NOMO-1 (cell line): ENCODE data around the gene TSPO2.

Source experiments
- DNase-seq, 2 experiments: peaks; one replicate each; lab custom pipeline; 2025; ENCODE audit not compliant: unreplicated experiment in 2 of 2; lab: John Stamatoyannopoulos, UW

Gene TSPO2

DNA sequence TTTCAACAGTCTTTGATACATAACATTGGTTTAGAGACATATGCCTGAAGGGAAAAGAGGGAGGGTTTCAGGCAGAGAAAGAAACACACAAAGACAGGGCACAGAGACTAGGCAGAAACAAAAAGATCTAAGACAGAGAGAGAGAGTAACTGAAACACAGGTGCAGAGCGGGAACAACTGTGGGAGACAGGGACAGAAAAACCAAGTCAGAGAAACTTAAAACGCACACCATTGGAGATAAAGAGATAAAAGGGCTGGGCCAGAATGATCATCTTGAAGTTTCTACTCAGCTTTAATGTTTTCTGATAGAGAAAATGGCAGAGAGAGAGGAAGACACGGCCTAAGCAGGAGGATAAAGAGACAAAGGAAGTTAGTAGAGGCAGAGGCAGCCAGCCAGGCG is 15.0 kb upstream of the TSPO2 start:
- DNase-seq: no peak

DNA sequence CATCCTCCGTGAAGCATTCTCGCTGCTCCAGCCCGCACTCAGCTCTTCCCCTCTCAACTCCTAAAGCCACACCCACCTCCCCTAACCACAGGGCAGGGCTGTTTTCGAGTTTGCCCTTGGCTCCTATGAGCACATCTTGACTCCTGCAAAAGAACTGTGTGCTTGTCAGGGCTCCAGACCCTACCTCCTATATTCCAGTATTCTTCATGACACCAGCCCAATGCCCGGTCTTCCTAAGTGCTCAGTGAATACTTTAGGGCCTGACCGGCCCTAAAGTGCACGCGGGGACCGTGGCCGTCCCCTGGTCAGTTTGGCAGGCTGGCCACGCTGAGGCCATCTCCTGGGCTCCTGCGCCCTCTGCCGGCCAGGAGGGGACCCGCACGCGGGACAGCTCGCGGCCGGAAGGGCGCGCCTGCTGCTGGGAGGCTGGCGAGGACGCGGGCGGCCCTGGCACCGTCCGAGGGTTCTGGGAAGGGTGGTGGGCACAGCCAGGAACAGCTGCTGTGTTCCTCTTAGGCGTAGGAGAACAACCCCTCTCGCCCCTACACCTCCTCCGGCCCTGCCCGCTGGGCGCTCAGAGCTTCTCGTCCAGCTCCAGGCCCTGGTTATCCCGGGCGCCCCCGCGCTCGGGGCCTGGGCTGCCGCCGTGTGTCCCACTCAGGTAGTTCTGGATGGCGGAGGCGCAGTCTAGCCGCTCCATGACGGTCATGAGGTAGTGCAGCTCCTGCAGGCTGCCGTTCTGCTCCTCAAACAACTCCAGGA is 14.3 kb upstream of the TSPO2 start:
- DNase-seq: peak; percentile 66 to 79

DNA sequence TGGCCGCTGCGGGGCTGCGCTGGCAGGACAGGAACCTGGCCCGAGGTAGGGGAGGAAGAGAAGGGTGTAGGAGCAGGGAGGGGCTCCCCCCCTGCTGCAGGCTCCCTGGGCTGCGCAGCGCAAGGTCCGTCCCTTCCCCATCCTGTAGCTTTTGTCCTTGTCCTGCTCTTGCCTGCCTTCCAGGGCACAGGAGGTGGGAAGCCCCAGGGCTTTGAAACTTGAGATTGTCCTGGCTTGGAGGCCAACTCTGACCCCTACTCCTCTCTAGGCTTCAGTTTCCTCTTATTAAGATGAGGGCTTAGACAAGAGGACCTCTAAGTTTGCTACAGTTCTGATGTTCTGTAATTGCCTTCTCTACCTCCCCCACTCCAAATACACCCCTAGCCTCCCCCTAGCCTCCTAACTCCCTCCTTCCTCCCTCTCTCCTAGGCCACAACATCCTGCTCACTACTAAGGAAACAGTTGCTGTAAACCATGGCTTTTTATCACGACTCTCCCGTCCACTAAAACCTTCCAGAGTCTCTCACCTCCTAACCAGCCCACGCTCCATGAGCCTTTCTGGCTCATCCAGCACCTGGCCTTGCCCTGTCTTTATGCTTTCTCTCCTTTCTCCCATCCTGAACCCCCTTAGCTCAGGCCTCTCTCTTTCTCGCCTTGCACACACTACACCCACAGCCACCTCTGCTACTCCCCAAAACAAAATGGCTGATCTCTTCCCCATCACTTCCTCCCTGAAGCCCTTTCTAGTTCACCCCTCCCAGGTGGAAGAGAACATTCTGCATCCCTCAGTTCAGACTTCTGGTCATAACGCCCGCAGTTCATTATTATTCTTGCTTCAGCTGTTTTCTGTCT is 13.5 kb upstream of the TSPO2 start:
- peak in 1 of 2 experiments; percentile 50 for DNase-seq

DNA sequence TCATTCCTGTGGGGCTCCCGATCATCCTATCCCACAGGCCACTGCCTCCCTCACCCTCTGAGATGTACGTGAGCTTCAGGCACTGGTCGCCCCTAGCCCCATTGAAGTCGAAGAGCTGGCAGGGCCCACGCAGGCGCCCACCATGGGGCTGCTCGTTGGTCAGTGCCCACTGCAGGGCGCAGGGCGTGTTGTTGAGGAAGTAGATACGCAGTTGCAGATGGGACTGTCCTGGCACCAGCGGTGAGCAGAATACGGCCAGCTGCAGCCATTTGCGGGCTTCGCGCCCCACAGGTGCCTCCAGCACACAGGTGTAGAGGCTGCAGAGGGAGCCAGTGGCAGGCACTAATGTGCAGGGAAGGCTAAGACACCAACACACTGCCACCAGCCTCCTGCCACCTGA is 9.4 kb upstream of the TSPO2 start:
- DNase-seq: no peak

DNA sequence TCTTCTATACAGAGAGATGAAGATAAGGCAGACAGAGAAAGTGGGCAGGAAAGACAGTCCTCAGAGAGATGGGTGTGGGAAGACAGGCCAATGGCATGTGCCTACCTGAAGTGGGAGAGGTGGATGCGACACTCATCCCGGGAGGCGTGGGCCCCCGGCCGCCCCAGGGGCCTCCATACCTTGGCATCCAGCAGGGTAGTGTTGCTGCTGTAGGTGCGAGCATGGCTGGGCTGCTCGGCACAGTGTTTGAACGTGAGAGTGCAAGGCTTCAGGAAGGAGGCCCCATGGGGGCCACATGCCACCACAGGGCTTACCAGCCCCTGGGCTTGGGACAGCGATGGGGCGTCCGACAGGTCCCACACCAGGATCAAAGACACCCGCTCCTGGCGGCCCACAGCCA is 8.5 kb upstream of the TSPO2 start:
- DNase-seq: no peak

DNA sequence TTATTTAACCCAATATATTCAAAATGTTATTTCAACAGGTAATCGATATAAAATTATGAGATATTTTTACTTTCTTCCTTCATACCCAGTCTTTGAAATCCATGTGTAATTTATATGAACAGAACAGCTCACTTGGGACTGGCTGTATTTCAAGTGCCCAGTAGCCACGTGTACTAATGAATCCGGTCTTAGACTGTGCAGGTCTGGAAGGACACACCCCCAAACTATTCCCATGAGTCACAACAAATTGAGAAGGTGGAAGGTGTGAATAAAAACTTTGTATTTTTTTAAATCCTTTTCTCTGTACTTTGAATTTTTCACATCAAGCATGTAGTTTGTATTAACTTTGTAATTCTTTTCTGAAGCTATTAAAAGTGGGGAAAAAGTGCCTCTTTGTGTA is 6.1 kb upstream of the TSPO2 start:
- no peak for DNase-seq

DNA sequence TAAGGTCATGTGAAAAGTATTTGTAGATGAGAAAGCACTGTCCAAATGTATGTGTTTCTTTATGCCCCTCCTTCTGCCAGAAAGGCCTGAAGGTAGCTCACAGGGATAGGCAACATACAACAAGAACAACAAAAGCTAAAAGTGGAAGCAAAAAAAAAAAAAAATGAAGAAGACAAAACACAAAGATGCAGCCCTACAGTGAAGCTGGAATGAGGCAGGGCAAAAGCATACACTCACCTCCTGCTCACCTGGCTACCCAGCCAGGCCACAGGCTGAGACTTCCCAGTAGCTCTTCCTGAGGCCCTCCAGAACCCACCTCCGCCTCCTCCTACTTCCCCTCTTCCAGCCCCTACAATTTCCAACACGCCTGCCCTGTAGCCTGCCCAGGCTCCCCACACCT is 5.7 kb upstream of the TSPO2 start:
- no peak for DNase-seq

DNA sequence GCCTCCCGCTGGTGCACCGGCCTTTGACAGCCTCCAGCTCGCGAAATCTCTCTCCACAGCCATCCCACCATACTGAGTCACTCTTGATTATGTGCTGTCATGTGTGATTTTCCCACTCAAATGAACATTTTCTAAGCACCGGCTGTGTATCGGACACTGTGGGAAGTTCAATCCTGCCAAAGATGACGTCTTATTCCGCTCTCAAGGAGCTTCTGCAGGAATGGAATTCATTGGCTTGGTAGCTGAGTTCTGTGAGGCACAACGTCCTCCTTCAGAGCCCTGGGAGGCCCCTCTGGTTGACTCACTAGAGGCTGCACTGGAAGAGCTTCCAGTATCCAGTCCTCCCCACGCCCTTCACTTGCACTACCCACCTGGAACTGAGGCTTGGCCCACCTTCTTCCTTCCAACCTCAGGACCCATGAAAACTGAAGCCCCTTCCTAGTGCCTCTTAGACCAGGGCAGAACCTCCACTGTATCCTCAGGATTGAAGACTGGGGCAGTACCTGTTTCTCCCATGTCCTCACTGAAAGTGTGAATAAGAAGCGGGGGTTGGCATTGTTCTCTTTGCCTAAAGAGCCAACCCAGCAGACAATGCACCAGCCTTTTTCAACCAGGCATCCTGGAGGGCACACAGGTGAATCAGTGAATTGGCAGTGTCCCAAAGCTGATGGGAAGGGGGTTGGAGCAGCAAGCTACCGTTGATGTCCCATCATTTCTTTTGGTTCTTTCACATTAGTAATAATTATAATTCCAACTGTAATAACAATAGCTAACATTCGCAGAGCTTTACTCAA is 5.0 kb upstream of the TSPO2 start:
- DNase-seq: no peak

DNA sequence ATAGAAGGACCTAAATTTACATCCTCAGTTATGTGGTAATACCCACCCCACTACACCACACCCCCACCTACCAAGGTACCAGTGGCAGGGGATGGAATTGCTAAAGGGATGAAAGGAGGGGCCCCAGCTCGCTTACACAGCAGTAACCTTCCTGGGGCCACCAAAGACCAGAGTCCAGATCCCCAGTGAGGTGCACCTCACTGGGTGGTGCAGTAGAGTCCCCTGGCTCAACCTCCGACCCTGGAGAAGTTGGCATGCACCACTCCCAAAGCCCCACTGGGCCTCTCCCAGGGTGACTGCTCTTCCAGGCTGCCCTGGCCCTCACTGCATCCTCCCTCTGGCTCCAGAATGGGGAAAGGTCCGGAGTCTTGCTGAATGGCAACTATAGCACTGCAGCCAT is 4.1 kb upstream of the TSPO2 start:
- DNase-seq: no peak

DNA sequence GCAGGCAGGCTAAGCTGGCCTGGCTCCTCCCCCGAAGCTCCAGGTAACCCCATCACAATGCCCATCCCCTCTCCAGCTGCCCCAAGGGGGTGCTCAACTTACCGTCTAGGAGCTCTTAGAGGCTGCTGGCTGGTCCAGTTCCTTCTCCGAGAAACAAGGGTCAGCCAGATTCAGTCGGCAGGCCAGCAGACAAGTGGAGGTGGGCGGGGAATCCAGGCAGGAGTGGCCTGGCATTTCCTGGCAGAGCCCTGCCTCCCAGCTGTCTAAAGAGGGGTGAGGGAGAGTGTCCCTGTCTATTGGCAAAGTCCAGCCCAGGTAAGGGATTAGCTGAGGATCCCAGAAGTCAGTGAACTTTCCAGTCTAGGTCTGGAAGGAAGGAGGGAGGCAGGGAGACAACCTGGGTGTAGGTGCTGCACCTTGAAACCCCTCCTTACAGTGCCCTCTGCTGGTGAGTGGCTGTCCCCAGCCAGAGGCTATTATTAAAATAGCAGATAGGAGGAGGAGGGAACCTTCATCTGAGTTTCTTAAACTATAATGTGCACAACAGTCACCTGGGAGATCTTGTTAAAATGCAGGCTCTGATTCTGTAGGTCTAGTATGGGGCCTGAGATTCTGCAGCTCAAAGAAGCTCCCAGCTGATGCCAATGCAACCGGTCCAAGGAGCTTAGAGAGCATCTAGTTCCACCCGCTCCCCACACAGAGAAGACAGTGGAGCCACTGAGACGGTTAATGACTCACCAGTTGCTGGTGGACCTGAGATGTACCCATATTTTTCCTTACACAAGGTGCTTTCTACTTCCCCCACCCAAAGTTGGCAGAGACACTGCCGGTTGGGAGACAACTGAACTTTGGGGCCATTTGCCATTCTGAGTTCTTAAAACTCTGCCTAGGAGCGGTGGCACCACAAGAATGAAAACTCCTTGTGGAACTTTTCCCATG is 2.9 kb upstream of the TSPO2 start, which contains the start of gene UNC5CL:
UNC5CL (minus strand) TSS at position 162 of the 939 bp plus-strand sequence. CDS start 4,147 bp downstream, outside the sequence.
- peak; percentile 2 to 7 for DNase-seq

DNA sequence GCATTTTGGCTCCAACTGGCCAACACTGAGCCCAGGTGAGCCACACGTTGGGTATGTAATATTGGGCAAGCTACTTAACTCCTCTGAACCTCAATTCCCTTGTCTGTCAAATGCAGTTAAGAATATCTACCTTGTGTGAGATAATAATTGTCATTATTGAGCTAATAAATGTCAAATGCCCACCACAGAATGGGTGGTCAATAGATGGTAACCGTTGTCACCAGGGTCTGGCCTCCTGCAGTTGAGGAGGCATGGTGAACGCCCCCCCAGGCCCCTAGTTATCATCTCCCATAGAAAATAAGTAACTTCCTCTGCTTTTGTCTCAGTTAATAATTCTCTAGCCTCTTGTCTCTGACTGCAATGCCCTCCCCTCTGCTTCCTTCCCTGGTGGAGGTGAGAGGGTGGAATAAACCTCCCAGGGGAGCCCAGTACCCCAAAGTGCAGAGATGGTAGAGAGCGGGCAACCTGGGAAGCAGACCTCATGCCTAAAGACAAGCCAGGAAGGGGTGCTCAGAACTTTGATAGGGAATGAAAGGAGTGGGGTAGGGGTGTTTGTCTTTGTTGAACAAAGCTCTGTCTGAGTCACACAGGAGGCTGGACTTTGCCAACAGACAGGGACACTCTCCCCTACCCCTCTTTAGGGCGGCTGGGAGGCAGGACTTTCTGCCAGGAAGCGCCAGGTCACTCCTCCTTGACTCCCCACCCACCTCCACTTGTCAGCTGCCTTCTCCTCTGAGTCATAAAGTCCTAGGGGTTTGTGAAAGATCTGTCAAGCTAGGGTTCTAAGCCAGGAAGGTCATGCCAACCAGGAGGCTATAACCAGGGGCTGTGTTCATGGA is 1.9 kb upstream of the TSPO2 start:
- no peak for DNase-seq

DNA sequence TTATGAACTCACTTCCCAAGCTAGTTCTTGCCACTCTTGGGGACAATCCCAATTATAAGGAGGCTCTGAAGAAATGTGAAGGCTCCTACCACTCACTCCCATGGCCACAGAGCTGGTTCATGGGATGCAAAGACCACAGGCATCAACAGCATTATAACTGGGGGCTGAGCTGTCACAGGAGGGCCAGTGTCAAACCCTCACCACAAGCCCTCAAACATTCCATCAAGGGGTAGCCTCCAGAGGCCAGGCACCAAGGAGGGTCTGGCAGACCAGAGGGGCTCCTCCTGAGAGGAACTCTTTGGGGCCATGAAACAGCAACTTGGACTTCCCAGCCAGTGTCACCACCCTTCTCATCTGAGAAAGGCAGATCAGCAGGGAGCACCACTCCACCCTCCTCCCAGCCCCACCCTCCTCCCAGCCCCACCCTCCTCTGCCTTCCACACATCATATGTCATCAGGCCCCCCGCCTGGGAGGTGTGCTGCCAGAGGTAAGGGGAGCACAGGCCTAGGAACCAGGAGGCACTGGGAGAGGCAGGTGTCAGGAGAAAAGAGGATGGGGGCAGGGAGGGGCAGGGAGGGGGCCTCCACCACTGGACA is 1.2 kb upstream of the TSPO2 start:
- DNase-seq: no peak

DNA sequence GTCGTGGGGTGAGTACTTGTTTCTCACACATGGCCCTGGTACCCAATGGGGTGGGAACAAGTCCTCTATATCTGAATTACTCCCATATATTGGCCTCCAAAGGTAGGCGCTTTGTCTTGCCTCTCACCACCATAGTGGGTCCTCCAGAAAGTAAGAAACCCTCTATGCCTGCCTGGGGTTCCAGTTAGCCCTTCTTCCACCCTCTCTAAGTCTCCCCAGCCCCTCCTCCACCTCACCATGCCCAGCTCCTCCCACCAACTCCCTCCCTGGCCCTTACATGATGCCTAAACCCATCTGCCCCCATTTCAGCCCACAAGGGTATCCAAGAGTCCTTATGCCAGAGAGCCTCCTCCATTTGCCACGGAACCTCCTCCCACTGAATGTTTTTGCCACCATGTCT is 884 bp downstream of the TSPO2 start:
- DNase-seq: no peak

DNA sequence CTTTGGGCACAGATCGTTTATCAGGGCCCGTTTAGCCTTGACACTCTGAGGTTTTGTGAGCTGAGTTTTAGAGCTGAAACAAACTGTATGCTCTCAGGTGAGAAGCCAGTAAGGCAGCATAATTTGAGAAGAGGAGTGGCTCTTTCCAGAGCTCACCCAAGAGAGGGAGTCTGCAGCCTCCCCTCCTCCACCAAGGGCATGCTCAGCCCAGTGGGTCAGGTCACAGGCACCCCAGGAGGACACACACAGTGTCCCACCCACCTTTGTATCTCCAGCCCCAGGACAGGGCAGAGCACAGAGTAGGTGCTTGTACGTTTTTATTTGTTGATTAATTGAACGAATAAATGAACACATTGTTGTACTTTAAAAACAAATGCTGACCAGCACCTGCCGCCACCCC is 3.4 kb downstream of the TSPO2 start:
- DNase-seq: no peak

DNA sequence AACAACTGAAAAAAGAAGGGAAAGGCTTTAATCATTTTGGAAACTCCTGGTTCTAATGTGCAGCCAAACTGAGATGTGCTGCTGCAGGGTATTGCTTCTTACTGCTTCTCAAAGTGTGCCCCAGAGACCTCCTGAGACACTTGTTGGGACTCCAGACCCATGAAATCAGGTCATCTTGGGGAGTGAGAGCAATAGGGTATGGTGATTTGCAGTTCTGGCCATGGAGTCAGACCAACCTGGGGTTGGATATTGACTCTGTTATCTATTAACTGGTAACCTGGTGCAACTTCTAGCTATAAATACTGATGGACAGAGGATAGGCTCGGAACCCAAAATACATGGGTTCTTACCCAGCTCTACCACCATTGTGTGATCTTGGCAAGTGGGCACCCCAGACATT is 3.8 kb downstream of the TSPO2 start:
- no peak for DNase-seq

DNA sequence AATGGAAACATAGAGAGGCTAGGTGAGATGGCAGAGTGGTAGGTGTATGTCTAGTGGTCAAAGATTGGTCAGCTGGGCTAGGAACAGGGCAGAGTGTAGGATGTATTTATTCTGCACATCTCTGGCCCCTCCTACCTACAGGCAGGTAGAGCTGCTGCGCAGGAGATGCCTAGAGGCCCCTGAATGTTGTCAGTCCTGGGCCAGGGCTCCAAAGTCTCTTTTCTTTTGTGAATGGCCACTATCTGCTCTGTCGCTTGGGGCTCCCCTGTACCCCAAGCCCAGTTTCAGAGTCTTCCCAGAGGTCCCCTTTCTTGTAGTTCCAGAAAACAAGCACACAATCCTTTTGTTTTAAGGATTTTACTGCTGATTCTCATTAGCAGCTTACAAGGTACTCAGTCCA is 5.0 kb downstream of the TSPO2 start:
- no peak for DNase-seq

DNA sequence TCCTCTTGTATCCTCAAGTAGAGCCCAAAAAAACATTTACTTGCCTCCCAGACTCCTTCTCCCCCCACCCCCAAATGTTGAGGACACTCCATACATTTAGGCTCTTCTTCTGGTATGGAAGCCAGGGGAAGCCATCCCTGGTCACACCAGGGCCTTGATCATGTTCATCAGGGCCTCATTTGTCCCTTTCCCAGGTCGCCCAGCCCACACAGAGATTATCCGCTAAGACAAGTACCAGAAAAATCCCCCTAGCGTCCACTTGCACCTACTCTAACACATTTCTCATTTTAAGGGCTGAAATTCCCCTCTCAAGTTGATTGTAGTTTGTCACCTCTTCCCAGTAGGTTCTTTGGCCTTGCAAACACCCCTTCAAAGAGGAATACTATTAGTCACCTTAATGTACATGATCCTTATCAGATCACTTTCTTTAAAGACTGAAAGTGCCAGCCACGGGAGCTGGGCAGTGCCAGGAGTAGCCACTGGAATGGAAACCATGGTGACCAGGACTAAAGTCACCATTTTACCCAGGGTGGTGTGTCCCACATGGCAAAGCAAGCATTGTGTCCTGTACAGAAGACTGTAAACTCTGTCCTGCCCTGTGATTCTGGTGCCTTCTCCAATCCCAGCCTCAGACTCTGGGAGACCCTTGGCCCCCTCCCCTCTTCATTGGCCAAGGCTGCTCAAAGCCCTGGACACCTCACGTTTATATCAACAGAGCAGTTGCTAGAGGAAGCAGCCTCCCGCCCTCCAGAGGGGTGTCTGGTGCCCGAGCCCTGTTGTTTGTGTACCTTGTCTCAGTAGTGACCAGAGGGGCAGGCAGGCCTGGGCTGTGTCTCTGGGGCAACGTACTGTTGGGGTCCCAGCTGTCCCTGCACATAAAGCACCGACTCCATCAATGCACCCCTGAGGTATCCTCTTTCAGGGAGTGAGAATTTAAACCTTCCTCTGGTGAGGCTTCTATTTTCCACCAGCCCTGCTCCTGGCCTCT is 5.8 kb downstream of the TSPO2 start:
- no peak for DNase-seq

DNA sequence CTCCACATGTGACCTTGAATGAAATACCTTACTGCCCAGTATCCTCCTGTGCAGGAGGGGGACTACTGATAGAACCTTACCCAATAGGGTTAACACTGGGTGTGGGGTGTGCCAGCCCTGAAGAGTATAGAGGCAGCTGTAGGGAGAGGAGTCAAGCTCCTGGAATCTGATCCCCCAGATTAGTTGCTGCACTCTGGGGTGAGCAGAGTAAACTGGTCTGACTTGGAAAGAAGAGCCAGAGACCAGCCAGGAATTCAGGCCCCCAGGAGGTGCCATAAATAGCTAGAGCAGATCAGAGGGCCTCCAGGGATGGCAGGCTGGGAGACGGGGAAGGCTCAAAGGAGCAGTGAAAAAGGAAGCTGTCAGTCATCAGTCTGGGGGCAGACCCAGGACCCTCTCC is 7.3 kb downstream of the TSPO2 start:
- DNase-seq: no peak
